PC-3 (cell line): ENCODE data around the gene TNFRSF4. TPM values are rescaled to one million over a fixed set of nuclear protein-coding genes. Genes with fewer than 3 reads are reported as not detected.

Experiments
- ATAC-seq: fragments of 200-7000 bp; cut with Tn5 transposase; 2 replicates; pipeline ENCODE4 v1.9.1; 2020; ENCODE audit warnings: mild to moderate bottlenecking, moderate library complexity
- BruUV-seq: library from RNA; stranded (reverse); fragments of 400-500 nt; replicated peaks from 2 replicates; lab custom pipeline; 2021; lab: Mats Ljungman, UMichigan
- CTCF ChIA-PET: fragments of 300-600 bp; sonication (Branson Sonifier 250); formaldehyde crosslinking; loops from one replicate; lab custom pipeline; 2022; ENCODE audit warnings: antibody characterized with exemption; lab: Charles Lee
- POLR2A ChIA-PET: fragments of 300-600 bp; sonication (Branson Sonifier 250); formaldehyde crosslinking; loops from one replicate; lab custom pipeline; 2022; ENCODE audit warnings: antibody characterized with exemption; ENCODE audit not compliant: unreplicated experiment; lab: Charles Lee
- DNase-seq: peaks from one replicate; pipeline ENCODE4 v3.0.0-alpha.2; 2015
- H2AFZ ChIP-seq: fragments of 300-600 bp; sonication (generic); 2 replicates; pipeline ENCODE4 v1.6.0; 2016; ENCODE audit warnings: antibody characterized with exemption, low read length
- H3F3A ChIP-seq: fragments of 300-600 bp; sonication (generic); one replicate; pipeline ENCODE4 v1.6.0; 2017; ENCODE audit warnings: antibody characterized with exemption, low read length, control low read depth, mild to moderate bottlenecking; ENCODE audit not compliant: unreplicated experiment
- H3K27ac ChIP-seq: fragments of 300-600 bp; sonication (generic); 2 replicates; pipeline ENCODE4 v1.5.1; 2016; ENCODE audit warnings: mild to moderate bottlenecking, low read length
- H3K27me3 ChIP-seq: fragments of 300-600 bp; sonication (generic); 2 replicates; pipeline ENCODE4 v1.6.1; 2016; ENCODE audit warnings: low read length, mixed read lengths
- H3K36me3 ChIP-seq: fragments of 300-600 bp; sonication (generic); 2 replicates; pipeline ENCODE4 v1.6.1; 2016; ENCODE audit warnings: low read depth, mixed run types, low read length, mixed read lengths
- H3K4me1 ChIP-seq: fragments of 300-600 bp; sonication (generic); 2 replicates; pipeline ENCODE4 v1.5.1; 2016; ENCODE audit warnings: low read length; ENCODE audit not compliant: insufficient read depth
- H3K4me2 ChIP-seq: fragments of 300-600 bp; sonication (generic); 2 replicates; pipeline ENCODE4 v1.6.0; 2016; ENCODE audit warnings: low read length
- H3K4me3 ChIP-seq: fragments of 300-600 bp; sonication (generic); 2 replicates; pipeline ENCODE4 v1.5.1; 2016; ENCODE audit warnings: mild to moderate bottlenecking, low read length, mixed read lengths
- H3K79me2 ChIP-seq: fragments of 300-600 bp; sonication (generic); 2 replicates; pipeline ENCODE4 v1.6.1; 2017; ENCODE audit warnings: low read length, mixed read lengths
- H3K9ac ChIP-seq: fragments of 300-600 bp; sonication (generic); 2 replicates; pipeline ENCODE4 v1.6.0; 2016; ENCODE audit warnings: mild to moderate bottlenecking, low read length
- H3K9me2 ChIP-seq: fragments of 300-600 bp; sonication (generic); replicated peaks from 2 replicates; pipeline ENCODE4 v1.6.1; 2016; ENCODE audit warnings: mixed run types, low read length, mixed read lengths
- H3K9me3 ChIP-seq: fragments of 300-600 bp; sonication (generic); 2 replicates; pipeline ENCODE4 v1.6.1; 2016; ENCODE audit warnings: low read length, mixed read lengths
- H4K20me1 ChIP-seq: fragments of 300-600 bp; sonication (generic); 2 replicates; pipeline ENCODE4 v1.6.1; 2016; ENCODE audit warnings: low read length, mixed read lengths
- EZH2 ChIP-seq: fragments of 300-600 bp; sonication (generic); IDR thresholded peaks from one replicate; pipeline ENCODE4 v1.6.1; 2017; ENCODE audit warnings: antibody characterized with exemption, mild to moderate bottlenecking, low read length; ENCODE audit not compliant: unreplicated experiment
- EZH2phosphoT487 ChIP-seq: fragments of 300-600 bp; sonication (generic); IDR thresholded peaks from 2 replicates; pipeline ENCODE4 v1.6.1; 2018; ENCODE audit warnings: mild to moderate bottlenecking, antibody characterized with exemption, low read length, borderline replicate concordance
- intact Hi-C: fragments of 100-400 bp; cut with micrococcal nuclease; formaldehyde crosslinking; loops from 2 replicates; pipeline ENCODE4 v1.9.0; 2023
- total RNA-seq: library from RNA; depleted of rRNA; stranded (reverse); fragments of >200 nt; gene quantifications from 2 replicates; pipeline ENCODE4 v1.2.3, GENCODE V29; 2014
- TF ChIP-seq, protein P1 (sequence below): fragments of 300-600 bp; sonication (generic); conservative IDR thresholded peaks from 2 replicates; pipeline ENCODE4 v1.5.1; 2017; ENCODE audit warnings: antibody characterized with exemption, low read depth, mild to moderate bottlenecking, low read length

Gene TNFRSF4
- total RNA-seq, 1 experiment from 2014 or later = 0.11 TPM

DNA sequence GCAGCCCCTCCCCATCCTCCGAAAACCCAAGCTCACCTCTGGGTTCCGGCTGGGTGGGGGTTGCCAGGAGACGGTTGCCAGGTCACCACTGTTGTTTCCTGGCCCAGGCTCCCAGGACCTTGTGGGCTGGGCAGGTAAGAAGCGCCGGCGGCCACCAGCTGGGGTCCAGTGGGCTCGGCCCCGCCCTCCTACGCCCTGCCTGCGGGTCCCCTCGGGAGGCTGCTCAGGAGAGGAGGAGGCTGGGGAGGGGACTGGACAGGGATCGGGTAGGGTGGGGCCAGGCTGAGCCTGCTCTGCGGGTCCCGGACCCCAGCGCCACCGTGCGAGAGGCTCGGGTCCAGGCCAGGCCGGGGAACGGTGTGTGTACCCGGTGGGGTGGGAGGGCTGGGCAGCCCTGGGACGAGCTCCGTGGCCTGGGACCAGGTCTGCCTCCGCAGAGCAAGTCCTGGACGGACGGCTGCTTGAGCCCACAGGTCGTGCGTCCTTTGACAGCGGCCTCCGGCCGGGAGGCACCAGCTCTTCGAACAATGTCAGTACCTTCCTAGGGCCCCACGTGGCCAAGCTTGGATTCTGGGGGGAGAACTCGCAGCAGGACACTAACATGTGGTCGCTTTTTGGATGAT is 40.0 kb downstream of the TNFRSF4 start, which contains the start of gene TTLL10:
Gene TTLL10, plus strand, starts transcription at position 88 of the 623 bp plus-strand sequence. CDS start 5,336 bp downstream, outside the sequence.
- intact Hi-C loops = no loop called here
- Histone ChIP-seq H3K36me3 (no peaks in the 10 kb centered on the region; the same call in 1 of the 2 replicates), H3K4me2 (no peak within 1 kb of the TSS), H3K4me1 (no peaks in the 10 kb centered on the region), H3K9me2 (no peaks in the 10 kb centered on the region), H3K9ac (no peak within 1 kb of the TSS), H3K9me3 (no peaks in the 10 kb centered on the region), H4K20me1 (peaks cover 7% of the 10 kb centered on the region), H3K4me3 (no peak within 1 kb of the TSS), H2AFZ (no peak within 1 kb of the TSS), H3F3A (no peaks in the 10 kb centered on the region), H3K27me3 (no peaks in the 10 kb centered on the region), H3K79me2 (peaks cover 12% of the 10 kb centered on the region), H3K27ac (no peak within 1 kb of the TSS)
- TF ChIP-seq, protein P1, sequence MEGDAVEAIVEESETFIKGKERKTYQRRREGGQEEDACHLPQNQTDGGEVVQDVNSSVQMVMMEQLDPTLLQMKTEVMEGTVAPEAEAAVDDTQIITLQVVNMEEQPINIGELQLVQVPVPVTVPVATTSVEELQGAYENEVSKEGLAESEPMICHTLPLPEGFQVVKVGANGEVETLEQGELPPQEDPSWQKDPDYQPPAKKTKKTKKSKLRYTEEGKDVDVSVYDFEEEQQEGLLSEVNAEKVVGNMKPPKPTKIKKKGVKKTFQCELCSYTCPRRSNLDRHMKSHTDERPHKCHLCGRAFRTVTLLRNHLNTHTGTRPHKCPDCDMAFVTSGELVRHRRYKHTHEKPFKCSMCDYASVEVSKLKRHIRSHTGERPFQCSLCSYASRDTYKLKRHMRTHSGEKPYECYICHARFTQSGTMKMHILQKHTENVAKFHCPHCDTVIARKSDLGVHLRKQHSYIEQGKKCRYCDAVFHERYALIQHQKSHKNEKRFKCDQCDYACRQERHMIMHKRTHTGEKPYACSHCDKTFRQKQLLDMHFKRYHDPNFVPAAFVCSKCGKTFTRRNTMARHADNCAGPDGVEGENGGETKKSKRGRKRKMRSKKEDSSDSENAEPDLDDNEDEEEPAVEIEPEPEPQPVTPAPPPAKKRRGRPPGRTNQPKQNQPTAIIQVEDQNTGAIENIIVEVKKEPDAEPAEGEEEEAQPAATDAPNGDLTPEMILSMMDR = no peak
- no peak for TF ChIP-seq EZH2phosphoT487
- no peak for TF ChIP-seq EZH2
- no peak for DNase-seq
- POLR2A ChIA-PET = no interaction called here
- BruUV-seq = no TSS peak
- CTCF ChIA-PET = no interaction called here
- ATAC-seq = no peak

DNA sequence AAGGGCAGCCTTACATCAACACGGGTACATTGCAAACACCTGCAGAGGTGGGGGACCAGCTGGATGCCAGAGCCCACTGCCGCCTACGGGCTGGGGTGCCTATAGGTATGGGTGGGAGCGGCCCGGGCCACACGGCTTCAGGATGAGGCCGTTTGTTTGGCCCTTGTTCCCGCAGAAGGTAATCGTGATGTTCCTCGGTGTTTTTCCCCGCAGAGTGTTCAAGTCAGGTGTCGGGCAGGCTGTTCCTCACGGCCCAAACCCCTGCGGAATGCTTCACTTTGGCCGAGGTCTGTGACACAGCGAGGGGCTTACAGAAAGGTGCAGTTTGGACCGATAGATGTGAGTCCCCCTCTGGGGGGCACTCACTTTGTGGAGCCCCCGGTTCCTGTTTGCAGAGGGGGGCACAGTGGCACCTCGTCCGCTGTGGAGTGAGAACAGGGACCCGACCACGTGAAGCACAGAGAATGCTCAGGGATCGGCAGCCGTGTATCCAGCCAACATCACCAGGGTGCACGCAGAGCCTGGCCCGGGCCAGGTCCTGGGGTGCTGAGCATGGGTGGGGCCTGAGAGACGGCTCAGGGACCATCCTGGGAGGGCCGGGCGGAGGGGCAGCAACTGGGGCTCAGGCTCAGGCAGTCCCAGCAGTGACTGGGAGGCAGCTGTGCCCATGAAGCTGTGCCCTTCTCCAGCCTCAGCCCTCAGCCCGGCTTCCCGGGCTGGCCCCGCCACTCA is 40.7 kb downstream of the TNFRSF4 start:
- peaks cover 18% of the 10 kb centered on the region for H3K79me2 ChIP-seq
- H4K20me1 ChIP-seq = peaks cover 11% of the 10 kb centered on the region
- POLR2A ChIA-PET = no interaction called here
- H3K4me1 ChIP-seq = no peaks in the 10 kb centered on the region
- no peak overlapping the region for H3K4me2 ChIP-seq
- intact Hi-C loops = no loop called here
- H3K9ac ChIP-seq = no peak overlapping the region
- BruUV-seq = no TSS peak
- no peaks in the 10 kb centered on the region; the same call in 1 of the 2 replicates for H3K36me3 ChIP-seq
- no peaks in the 10 kb centered on the region for H3K9me2 ChIP-seq
- ATAC-seq = no peak
- no peak for DNase-seq
- H3K4me3 ChIP-seq = no peak overlapping the region
- H3F3A ChIP-seq = no peaks in the 10 kb centered on the region
- CTCF ChIA-PET = no interaction called here
- TF ChIP-seq EZH2 (no peak), EZH2phosphoT487 (no peak)
- TF ChIP-seq, protein P1 = no peak
- no peak overlapping the region for H2AFZ ChIP-seq
- H3K27me3 ChIP-seq = no peaks in the 10 kb centered on the region
- no peak overlapping the region for H3K27ac ChIP-seq
- H3K9me3 ChIP-seq = no peaks in the 10 kb centered on the region
